ENCODE data around the gene PPM1B.

DNA sequence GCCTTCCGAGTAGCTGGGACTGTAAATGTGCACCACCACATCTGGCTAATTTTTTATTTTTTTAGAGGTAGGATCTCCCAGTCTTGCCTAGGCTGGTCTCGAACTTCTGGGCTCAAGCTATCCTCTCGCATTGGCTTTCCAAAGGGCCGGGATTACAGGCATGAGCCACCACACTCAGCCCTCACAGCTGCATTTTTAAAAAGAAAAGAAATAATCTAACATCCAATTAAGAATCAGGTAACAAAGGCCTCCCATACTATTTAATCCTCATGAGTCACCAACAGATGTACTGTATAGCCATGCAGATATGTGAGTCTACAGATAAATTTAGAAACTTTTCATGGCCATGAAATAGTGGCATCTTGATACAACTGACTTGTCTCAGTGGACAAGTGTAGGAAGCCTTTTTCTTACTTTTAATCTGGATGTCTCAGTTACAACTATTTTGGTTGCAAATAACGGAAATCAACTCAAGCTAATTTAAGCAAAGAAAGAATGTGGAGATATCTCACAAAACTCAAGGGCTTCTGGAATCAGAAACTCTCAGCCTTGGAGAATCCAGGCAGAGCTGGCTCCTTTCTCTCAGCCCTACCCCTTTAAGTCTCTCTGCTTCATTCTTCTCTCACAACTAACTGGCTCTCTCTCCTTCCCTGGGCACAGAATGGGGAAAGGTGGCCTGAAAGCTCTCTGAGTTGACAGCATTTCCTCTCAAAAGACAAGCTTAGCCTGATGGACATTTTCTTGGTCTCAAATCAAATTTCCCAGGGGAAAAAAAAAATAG lies 12.8 kb upstream of the PPM1B start:
- TF ChIP-seq, protein P1, sequence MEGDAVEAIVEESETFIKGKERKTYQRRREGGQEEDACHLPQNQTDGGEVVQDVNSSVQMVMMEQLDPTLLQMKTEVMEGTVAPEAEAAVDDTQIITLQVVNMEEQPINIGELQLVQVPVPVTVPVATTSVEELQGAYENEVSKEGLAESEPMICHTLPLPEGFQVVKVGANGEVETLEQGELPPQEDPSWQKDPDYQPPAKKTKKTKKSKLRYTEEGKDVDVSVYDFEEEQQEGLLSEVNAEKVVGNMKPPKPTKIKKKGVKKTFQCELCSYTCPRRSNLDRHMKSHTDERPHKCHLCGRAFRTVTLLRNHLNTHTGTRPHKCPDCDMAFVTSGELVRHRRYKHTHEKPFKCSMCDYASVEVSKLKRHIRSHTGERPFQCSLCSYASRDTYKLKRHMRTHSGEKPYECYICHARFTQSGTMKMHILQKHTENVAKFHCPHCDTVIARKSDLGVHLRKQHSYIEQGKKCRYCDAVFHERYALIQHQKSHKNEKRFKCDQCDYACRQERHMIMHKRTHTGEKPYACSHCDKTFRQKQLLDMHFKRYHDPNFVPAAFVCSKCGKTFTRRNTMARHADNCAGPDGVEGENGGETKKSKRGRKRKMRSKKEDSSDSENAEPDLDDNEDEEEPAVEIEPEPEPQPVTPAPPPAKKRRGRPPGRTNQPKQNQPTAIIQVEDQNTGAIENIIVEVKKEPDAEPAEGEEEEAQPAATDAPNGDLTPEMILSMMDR (IDR thresholded peaks at IDR 0.05): no peak
- TF ChIP-seq POLR2A (IDR thresholded peaks at IDR 0.05): no peak

Data from thyroid gland (tissue), 4 donors.